Measurements from ENCODE around the gene RAB3IL1.
"Not testable (repeated sequence)": the region's sequence is repeated elsewhere in the genome, so short reads cannot be mapped to it uniquely, and the experiment has no call there.

The RAB3IL1 gene, protein sequence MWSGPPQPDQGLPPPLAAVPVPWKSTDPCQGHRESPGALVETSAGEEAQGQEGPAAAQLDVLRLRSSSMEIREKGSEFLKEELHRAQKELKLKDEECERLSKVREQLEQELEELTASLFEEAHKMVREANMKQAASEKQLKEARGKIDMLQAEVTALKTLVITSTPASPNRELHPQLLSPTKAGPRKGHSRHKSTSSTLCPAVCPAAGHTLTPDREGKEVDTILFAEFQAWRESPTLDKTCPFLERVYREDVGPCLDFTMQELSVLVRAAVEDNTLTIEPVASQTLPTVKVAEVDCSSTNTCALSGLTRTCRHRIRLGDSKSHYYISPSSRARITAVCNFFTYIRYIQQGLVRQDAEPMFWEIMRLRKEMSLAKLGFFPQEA

DNA sequence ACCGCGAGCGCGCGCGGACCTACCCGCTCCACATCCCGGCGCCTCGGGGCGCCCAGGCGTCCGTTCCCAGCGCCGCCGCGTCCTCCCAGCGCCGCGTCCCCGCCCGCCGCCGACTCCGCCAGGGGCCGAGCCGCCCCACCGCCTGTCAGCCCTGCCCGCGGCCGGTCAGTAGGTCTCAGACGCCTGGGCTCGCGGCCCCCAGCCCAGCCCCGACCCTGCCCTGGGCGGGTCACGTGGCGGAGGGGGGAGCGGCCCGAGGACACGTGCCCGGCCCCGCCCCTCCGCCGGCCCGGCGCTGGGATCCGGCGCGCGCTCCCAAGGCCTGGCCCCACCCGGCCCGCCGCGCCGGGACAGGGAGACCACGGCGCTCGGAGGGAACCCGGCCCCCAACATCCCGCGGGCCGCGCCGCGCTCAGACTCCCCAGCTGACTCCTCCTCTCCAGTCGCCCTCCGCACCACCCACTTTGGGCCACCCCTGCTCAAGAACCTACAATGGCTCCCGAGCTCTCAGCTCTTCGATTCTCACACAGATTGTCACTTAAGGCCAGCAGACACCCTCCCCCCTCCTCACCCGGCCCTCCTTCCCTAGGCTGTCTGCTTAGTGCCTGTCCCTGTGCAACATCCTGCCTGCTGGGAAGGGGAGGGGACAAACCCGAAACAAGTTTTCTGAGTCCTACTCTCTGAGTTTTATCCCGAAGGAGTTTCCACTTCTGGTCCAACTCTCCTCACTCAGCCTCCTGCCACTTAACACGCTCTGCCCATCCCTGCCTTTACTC, at the start of gene RAB3IL1:
RAB3IL1 (minus strand) TSS at position 233 of the 776 bp plus-strand sequence; CDS start at position 34, 199 bp downstream.
- no peak for DNase-seq

DNA sequence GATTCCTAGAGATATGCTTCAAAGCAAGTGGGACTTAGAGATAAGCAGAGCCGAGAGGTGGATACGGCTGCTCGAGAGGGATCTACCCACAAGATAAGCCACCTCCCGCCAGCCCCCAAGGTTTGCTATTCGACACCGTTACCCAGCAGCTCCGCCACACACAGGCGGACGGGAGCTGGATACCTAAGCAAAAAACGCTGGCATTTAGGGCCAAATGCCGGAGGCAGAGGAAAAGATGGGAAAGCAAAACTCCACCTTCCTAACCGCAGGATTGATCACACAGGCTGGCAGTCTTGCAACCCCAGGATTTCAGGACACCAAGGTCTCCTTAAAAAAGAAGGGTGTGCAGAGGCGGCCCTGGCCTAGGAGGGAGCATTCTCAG, 49.4 kb upstream of the RAB3IL1 start:
- no peak for DNase-seq

DNA sequence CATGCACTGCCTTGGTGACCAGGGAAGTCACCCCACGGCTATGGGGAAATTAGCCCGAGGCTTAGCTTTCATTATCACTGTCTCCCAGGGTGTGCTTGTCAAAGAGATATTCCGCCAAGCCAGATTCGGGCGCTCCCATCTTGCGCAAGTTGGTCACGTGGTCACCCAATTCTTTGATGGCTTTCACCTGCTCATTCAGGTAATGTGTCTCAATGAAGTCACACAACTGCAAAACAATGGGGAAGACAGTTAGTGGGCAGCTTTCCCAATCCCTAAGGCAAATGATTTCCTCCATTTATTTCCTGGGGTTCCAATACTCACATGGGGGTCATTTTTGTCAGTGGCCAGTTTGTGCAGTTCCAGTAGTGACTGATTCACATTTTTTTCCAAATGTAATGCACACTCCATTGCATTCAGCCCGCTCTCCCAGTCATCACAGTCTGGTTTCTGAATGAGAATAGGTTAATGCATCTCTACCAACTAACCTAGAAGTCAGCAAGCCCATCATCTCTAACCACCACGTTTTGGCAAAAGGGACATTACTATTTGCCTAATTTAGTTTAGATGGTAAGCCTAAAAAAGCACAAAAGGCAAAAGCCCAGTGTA, 47.4 kb upstream of the RAB3IL1 start:
- DNase-seq = not testable (repeated sequence)

DNA sequence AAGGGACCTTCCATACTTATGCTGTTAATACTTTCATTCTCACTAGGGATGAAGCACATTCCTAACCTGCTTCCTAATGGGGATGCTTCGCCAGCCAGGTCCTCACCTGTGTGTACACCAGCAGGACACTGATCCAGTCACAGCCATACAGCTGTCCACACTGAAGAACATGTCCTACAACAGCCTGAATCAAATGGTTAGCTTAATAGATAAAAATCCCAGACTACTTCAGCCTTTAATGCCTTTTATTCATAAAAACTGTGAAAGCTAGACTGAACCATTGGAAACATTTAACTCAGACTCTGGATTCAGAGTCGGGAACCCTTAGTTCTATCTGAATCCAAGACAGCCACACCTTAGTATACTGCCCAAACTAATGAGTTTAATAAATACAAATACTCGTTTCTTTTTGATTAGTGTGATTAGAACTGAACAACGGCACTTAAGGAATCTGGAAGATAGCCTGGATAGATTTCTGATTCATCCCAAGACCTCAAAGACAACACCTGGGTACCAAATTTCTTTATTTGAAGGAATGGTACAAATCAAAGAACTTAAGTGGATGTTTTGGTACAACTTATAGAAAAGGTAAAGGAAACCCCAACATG, 46.8 kb upstream of the RAB3IL1 start:
- no peak for DNase-seq

DNA sequence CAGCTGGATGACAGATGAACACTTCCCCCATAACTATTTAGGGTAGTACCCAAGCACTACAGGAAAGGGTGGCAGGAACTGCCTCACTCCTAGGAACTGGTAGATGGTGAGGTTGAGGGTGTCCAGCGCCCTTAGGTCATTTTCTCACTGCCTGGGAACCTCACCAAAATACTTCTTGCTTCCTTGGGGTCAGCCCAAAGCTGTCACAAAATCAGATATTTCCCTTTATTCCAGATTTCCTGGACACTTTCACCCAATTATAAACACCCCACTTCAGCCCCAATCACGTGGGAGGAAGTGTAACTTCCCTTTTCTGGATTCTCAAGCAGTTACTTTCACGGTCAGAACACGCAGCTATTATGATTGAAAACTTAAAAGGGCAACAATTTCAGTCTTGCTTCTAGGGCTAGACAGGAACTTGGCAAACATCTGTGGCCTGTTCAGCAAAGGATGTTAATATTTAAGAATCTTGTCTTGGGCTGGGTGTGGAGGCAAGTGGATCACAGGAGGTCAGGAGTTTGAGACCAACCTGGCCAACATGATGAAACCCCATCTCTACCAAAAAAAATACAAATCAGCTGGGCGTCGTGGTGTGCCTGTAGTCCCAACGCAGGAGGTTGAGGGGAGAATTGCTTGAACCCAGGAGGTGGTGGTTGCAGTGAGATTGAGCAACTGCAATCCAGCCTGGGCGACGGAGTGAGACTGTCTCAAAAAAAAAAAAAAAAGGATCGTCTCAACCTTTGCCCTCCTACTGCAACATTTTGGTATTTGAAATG, 46.1 kb upstream of the RAB3IL1 start:
- DNase-seq = no peak

DNA sequence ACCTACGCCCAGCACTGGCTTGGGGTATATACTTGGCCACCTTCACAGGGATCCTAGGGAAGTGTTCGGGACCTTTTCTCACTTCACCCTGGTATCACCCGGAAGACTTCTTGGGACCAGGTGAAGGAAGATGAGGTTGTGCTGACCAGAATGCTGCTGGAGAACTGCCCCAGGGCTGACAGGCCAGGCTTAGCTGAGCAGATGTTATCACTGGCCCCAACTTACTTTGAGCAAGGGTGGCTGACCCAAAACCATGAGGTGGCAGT, 45.6 kb upstream of the RAB3IL1 start:
- DNase-seq = no peak

DNA sequence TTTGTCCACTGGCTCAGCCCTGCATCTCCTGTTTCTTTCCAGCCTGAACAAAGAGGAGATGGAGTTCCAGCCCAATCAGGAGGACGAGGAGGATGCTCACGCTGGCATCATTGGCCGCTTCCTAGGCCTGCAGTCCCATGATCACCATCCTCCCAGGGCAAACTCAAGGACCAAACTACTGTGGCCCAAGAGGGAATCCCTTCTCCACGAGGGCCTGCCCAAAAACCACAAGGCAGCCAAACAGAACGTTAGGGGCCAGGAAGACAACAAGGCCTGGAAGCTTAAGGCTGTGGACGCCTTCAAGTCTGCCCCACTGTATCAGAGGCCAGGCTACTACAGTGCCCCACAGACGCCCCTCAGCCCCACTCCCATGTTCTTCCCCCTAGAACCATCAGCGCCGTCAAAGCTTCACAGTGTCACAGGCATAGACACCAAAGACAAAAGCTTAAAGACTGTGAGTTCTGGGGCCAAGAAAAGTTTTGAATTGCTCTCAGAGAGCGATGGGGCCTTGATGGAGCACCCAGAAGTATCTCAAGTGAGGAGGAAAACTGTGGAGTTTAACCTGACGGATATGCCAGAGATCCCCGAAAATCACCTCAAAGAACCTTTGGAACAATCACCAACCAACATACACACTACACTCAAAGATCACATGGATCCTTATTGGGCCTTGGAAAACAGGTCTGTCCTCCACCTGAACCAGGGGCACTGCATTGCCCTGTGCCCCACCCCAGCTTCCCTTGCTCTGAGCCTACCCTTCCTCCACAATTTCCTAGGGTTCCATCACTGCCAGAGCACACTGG, 45.0 kb upstream of the RAB3IL1 start:
- no peak for DNase-seq

DNA sequence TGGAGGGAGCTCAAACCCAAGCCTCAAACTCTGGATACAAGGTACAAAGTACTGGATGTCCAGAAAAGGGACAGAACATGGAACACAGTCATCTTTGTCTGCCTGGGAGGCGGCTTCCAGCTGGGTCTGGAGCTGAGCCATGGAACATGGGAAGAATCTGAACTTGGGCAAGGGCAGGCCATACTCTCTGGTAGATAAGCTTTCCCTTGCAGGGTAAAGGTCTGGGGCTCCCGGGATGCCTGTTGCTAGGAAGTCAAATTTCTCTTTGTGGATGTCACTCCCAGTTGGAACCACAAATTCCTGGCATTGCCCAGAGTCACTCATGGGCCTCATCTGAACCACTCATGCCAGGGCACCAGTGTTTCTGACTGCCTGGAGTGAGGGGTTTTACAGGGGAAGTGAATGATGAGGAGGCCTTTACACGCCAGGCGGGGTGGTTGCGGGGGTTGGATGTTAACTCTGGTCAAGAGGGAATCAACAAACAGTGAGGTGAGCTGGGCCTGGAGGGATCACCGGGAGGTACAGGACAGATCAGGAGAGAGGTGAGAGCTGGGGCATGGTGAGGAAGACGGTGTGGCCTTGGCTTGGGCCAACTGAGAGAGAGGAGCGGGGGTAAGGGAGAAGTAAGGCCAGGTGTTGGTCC, 44.3 kb upstream of the RAB3IL1 start:
- DNase-seq = no peak

DNA sequence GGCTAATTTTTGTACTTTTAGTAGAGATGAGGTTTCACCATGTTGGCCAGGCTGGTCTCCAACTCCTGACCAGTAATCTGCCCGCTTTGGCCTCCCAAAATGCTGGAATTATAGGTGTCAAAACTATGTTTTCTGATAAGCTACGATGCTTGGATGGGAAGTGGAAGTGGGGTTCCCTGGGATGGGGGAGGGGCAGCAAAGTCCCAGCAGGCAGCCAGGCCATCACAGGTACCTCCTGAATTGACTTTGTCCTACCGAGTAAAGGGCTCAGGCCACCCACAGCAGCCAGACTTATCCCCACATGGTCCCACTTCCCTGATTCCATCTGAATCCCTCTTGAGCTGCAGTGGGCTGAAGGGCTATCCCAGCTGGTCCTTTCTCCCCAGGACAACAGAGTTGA, 43.2 kb upstream of the RAB3IL1 start:
- no peak for DNase-seq

DNA sequence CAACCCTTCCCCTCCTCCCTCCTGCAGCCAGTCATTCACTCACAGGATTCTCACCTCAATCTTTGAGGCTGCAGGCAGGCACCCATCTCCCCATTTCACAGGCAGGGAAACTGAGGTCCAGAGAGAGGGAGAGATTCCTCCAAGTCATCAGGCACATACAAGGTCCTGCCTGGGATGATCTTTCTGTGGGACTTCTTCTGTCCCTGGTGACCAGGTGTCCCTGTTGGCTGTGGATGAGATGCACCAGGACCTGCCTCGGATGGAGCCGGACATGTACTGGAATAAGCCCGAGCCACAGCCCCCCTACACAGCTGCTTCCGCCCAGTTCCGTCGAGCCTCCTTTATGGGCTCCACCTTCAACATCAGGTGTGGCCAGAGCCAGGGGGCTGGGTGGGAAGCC, 42.3 kb upstream of the RAB3IL1 start:
- DNase-seq = no peak

DNA sequence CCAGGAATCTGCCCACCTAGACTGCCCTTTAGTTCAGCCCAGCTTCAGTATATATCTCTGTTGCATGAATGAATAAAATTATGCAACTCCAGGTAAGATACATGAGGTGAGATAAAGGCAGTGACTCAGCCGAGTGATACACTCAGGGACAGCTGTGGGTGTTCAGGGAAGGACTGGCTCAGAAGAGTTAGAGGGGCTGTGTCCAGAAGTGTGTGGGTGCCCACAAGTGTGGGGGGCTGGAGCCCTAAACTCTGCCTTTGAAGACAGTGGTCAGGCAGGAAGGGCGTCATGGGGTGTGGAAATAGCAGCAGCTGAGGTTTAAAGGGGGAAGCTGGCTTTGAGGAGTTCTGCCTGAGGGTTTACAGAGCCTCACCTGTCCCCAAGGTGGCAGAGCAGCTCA, 41.7 kb upstream of the RAB3IL1 start:
- no peak for DNase-seq

DNA sequence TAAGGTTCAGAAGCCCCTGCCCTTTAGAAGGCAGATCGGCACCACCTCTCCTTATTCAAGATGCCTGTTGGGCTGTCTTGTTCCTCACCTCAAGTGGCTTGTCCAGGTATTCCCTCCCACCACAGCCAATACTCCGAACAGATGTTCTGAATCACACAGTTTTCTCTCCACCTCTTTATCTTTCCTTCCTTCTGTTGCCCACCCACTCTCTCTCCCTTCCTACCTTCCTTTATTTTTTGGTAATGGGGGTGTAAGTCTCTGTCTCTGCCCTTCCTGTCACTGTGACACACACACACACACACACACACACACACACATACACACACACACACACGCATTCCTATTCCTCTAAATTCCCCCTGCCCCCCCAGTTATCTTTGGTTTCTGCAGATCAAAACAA, 41.2 kb upstream of the RAB3IL1 start:
- no peak for DNase-seq

DNA sequence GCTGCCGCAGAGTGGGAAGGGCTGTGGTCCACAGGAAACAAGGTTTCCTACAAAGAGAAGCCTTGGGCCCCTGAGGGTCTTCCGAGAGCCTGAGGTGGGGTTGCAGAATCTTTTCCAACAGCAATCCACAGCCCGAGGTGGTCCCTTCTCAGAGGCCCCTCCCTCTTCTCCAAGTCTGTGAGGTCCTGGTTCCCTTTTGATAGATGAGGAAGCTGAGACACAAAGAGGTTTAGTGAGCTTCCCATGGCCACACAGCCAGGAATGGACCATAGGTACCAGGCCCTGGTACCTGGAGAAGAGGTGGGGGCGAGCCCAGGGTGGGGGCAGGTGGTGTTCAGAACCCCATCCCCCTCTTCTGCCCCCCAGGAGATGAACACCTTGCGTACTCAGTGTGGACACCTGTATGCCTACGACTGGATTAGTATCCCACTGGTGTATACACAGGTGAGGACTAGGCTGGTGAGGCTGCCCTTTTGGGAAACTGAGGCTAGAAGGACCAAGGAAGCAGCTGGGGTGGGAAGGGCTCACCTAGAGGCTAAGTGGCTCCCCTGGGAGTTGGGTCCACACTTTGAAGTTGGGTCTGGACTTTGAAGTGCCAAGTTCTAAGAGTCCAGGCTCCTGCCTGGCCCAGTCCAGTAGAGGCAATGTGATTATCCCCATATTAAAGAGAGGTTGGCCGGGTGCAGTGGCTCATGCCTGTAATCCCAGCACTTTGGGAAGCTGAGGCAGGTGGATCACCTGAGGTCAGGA, 39.8 kb upstream of the RAB3IL1 start:
- no peak for DNase-seq

DNA sequence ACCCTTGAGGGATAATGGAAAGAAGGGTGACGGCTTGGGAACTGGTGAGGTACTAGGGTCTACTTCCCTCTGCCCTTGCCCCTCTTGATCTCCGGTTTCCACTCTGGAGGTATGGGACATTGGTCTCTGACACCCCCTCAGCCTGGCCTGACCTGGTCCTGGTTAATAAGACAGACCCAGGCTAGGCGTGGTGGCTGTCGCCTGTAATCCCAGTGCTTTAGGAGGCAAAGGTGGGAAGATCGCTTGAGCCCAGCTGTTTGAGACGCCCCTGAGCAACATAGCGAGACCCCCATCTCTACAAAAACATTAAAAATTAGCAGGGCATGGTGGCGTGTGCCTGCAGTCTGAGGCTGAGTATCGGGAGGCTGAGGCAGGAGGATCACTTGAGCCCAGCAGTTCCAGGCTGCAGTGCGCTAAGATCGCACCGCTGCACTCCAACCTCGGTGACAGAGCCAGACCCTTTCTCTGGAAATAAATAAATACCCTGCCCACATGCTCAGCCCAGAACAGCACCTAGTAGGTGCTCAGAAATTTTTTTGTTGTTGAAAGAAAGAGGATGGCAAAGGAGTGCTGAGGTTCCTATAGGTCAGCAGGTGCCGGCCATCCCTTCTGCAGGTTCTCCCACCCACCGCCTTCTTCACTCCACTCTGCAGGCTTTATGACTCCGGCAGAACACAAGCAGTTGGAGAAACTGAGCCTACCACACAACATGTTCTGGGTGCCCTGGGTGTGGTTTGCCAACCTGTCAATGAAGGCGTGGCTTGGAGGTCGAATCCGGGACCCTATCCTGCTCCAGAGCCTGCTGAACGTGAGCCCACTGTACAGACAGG, 39.0 kb upstream of the RAB3IL1 start:
- DNase-seq = no peak

DNA sequence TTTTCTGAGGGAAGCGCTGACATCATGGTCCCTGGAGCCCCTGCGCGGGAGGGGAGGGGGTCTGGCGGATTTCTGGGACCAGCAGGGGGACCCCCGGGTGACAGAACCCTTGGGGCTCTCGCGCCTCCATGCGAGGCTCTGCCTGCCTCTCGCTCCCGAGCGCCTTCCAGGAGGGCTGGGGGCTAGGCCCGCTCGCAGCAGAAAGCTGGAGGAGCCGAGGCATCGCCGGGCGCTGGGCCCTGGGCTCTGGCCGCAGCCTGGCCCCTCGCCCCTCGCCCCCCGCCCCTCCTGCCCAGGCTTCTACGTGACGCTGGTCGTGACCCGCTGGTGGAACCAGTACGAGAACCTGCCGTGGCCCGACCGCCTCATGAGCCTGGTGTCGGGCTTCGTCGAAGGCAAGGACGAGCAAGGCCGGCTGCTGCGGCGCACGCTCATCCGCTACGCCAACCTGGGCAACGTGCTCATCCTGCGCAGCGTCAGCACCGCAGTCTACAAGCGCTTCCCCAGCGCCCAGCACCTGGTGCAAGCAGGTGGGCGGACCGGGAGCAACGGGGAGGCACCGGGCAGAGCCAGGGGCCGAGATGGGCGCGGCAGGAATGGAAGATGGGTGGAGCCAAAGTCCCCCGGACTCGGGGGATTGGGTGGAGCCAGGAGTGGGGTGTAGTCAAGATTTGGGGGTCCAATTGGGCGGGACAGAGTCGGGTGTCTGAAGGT, 38.2 kb upstream of the RAB3IL1 start:
- DNase-seq = no peak

DNA sequence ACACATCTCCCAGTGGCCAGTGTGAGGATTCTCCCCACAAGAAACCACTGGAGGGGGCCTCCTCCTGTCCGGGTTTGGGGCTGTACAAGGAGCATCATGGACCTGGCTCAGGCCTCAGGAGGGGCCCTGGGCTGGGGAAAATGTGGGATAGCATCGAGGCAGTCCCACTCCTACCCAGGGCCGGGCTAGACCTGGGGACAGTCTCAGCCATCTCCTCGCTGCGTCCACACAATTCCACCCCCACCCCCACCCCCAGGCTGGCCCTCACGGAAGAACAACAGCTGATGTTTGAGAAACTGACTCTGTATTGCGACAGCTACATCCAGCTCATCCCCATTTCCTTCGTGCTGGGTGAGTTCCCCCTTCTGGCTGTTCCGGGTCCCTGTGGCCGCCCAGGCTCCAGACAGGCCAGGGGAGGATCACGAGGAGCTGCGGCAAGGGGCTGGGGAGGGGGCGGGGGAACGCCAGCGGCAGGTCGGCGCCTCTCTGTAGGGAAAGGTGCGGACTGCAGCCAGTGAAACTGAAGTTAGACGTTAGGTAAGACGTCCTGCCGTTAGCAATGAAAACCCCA, 37.6 kb upstream of the RAB3IL1 start:
- no peak for DNase-seq

DNA sequence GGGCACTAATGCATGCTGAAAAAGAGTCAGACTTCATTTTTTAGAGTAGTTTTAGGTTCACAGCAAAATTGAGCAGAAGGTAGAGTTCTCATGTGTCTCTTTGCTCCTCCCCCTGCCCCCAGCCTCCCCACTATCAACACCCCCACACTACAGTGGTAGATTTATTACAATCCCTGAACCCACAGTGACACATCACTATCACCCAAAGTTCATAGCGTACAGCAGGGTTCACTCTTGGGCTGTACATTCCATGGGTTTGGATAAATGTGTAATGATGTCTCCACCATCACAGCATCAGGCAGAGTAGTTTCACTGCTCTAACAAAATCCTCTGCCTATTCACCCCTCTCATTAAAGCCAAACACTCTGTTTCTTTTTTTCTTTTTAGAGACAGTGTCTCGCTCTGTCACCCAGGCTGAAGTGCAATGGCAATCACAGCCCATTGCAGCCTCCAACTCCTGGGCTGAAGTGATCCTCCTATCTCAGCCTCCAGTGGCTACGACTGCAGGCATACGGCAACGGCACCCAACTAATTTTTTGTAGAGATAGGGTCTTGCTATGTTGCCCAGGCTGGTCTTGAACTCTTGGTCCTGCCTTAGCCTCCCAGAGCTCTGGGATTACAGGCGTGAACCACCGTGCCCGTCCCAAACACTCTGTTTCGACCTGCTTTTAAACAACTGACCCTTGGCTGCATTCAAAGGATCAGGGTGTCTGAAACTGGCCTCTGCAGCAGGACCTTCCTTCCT, 36.9 kb upstream of the RAB3IL1 start:
- no peak for DNase-seq

DNA sequence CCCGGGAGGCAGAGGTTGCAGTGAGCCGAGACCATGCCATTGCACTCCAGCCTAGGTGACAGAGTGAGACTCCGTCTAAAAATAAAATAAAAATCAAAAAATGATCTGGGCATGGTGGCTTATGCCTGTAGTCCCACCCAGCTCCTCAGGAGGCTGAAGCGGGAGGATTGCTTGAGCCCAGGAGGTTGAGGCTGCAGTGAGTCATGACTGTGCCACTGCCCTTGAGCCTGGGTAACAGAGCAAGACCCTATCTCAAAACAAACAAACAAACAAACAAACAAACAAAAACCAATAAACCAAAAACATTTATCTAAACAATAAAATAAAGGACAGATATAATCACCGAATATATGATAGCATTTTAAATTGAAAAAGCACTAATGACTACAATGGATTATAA, 36.3 kb upstream of the RAB3IL1 start:
- DNase-seq = not testable (repeated sequence)
